OCI-LY1 (cell line): ENCODE data around the gene NBPF6.
"Not testable (repeated sequence)": the region's sequence is repeated elsewhere in the genome, so short reads cannot be mapped to it uniquely, and the experiment has no call there.

ENCODE experiments used
- H2AFZ ChIP-seq: fragments of 200-600 bp; sonication (generic), shearing (Covaris generic); 2 replicates; pipeline ENCODE4 v1.6.0; 2014; ENCODE audit warnings: antibody characterized with exemption, mild to moderate bottlenecking, low read length
- H3F3A ChIP-seq: fragments of 200-600 bp; sonication (generic), shearing (Covaris generic); 2 replicates; pipeline ENCODE4 v1.6.0; 2014; ENCODE audit warnings: mild to moderate bottlenecking, antibody characterized with exemption, low read length, moderate library complexity; ENCODE audit not compliant: insufficient read depth
- H3K27ac ChIP-seq: fragments of 200-600 bp; sonication (generic); 2 replicates; pipeline ENCODE4 v1.5.1; 2014; ENCODE audit warnings: low read length, mixed run types, mild to moderate bottlenecking, low read depth; ENCODE audit not compliant: poor library complexity, severe bottlenecking
- H3K27me3 ChIP-seq: fragments of 200-600 bp; sonication (generic); 2 replicates; pipeline ENCODE4 v1.6.0; 2014; ENCODE audit warnings: antibody characterized with exemption, mild to moderate bottlenecking, low read length, moderate library complexity; ENCODE audit not compliant: insufficient read depth
- H3K36me3 ChIP-seq: fragments of 200-600 bp; sonication (generic); 2 replicates; pipeline ENCODE4 v1.6.1; 2014; ENCODE audit warnings: mild to moderate bottlenecking, antibody characterized with exemption, low read length, moderate library complexity, mixed read lengths; ENCODE audit not compliant: insufficient read depth
- H3K4me1 ChIP-seq: fragments of 200-600 bp; sonication (generic); 2 replicates; pipeline ENCODE4 v1.5.1; 2014; ENCODE audit warnings: mild to moderate bottlenecking, low read length, moderate library complexity; ENCODE audit not compliant: insufficient read depth, severe bottlenecking
- H3K4me2 ChIP-seq: fragments of 200-600 bp; sonication (generic), shearing (Covaris generic); 2 replicates; pipeline ENCODE4 v1.6.1; 2014; ENCODE audit warnings: low read length
- H3K4me3 ChIP-seq: fragments of 200-600 bp; sonication (generic); 2 replicates; pipeline ENCODE4 v1.5.1; 2014; ENCODE audit warnings: low read length, low read depth, mild to moderate bottlenecking, mixed read lengths; ENCODE audit not compliant: poor library complexity, severe bottlenecking
- H3K79me2 ChIP-seq: fragments of 200-600 bp; shearing (Covaris generic); 2 replicates; pipeline ENCODE4 v1.6.1; 2016; ENCODE audit warnings: mixed run types, low read length, mixed read lengths; ENCODE audit not compliant: insufficient read depth
- H3K9ac ChIP-seq: fragments of 200-600 bp; sonication (generic), shearing (Covaris generic); 2 replicates; pipeline ENCODE4 v1.6.1; 2014; ENCODE audit warnings: mild to moderate bottlenecking, low read length, mixed read lengths
- H3K9me2 ChIP-seq: fragments of 200-600 bp; sonication (generic), shearing (Covaris generic); 2 replicates; pipeline ENCODE4 v1.6.1; 2014; ENCODE audit warnings: low read depth, mild to moderate bottlenecking, low read length, mixed read lengths
- H3K9me3 ChIP-seq: fragments of 200-600 bp; shearing (Covaris generic); 2 replicates; pipeline ENCODE4 v1.6.1; 2014; ENCODE audit warnings: low read length, mixed read lengths
- H4K20me1 ChIP-seq: fragments of 200-600 bp; sonication (generic), shearing (Covaris generic); 2 replicates; pipeline ENCODE4 v1.6.0; 2016; ENCODE audit warnings: mild to moderate bottlenecking, low read length; ENCODE audit not compliant: insufficient read depth
- CTCF ChIP-seq: fragments of 200-600 bp; sonication (generic), shearing (Covaris generic); IDR thresholded peaks from 2 replicates; pipeline ENCODE4 v1.5.1; 2017; ENCODE audit warnings: mild to moderate bottlenecking, antibody characterized with exemption, low read length, moderate library complexity, mixed read lengths
- EZH2 ChIP-seq: fragments of 200-600 bp; sonication (generic), shearing (Covaris generic); IDR thresholded peaks from 2 replicates; pipeline ENCODE4 v1.8.0; 2017; ENCODE audit warnings: borderline replicate concordance, mixed run types, mild to moderate bottlenecking, antibody characterized with exemption, low read length, moderate library complexity, mixed read lengths

NBPF6 gene

GRCh38 chr1:108474516-108474915, 24.4 kb downstream of the NBPF6 start:
- H4K20me1 ChIP-seq, H3F3A ChIP-seq, H3K27ac ChIP-seq, H3K27me3 ChIP-seq, H3K9me3 ChIP-seq, H3K4me1 ChIP-seq, H2AFZ ChIP-seq, H3K79me2 ChIP-seq, H3K4me2 ChIP-seq, H3K4me3 ChIP-seq, H3K36me3 ChIP-seq, H3K9me2 ChIP-seq, H3K9ac ChIP-seq: not testable (repeated sequence)

GRCh38 chr1:108478429-108479015, 28.4 kb downstream of the NBPF6 start:
- Histone ChIP-seq H3K9me2 (no peaks in the 10 kb centered on the region), H3K4me3 (no peak overlapping the region), H3K4me2 (no peak overlapping the region), H3K27ac (no peak overlapping the region), H3K36me3 (no peaks in the 10 kb centered on the region), H3F3A (no peaks in the 10 kb centered on the region), H3K9me3 (no peaks in the 10 kb centered on the region), H2AFZ (no peak overlapping the region), H3K27me3 (no peaks in the 10 kb centered on the region), H4K20me1 (no peaks in the 10 kb centered on the region), H3K79me2 (no peaks in the 10 kb centered on the region), H3K9ac (no peak overlapping the region), H3K4me1 (no peaks in the 10 kb centered on the region)
- no peak for TF ChIP-seq EZH2
- TF ChIP-seq CTCF = no peak

GRCh38 chr1:108482708-108483107, 32.6 kb downstream of the NBPF6 start:
- Histone ChIP-seq H2AFZ (no peak overlapping the region), H3K27ac (no peak overlapping the region), H3K4me2 (no peak overlapping the region), H3F3A (no peaks in the 10 kb centered on the region), H3K27me3 (no peaks in the 10 kb centered on the region), H3K9me2 (no peaks in the 10 kb centered on the region), H3K4me3 (no peak overlapping the region), H4K20me1 (no peaks in the 10 kb centered on the region), H3K4me1 (no peaks in the 10 kb centered on the region), H3K79me2 (no peaks in the 10 kb centered on the region), H3K9me3 (no peaks in the 10 kb centered on the region), H3K36me3 (no peaks in the 10 kb centered on the region), H3K9ac (no peak overlapping the region)
- no peak for TF ChIP-seq EZH2

- H3K9ac ChIP-seq, H3K9me3 ChIP-seq, H3K79me2 ChIP-seq, H3K9me2 ChIP-seq, H3K36me3 ChIP-seq, H2AFZ ChIP-seq, H3K27me3 ChIP-seq, H4K20me1 ChIP-seq, H3F3A ChIP-seq, H3K27ac ChIP-seq, H3K4me2 ChIP-seq, H3K4me3 ChIP-seq, H3K4me1 ChIP-seq: not testable (repeated sequence)
These were observed 35.8 kb downstream of the NBPF6 start for GRCh38 chr1:108485990-108486389.

- H3K9me3 ChIP-seq, H3K9ac ChIP-seq, H3K79me2 ChIP-seq, H3K27me3 ChIP-seq, H2AFZ ChIP-seq, H3K4me1 ChIP-seq, H3K36me3 ChIP-seq, H3K4me3 ChIP-seq, H4K20me1 ChIP-seq, H3K4me2 ChIP-seq, H3K9me2 ChIP-seq, H3K27ac ChIP-seq, H3F3A ChIP-seq: not testable (repeated sequence)
These were observed 36.6 kb downstream of the NBPF6 start for GRCh38 chr1:108486707-108487106.

- not testable (repeated sequence) for H3K27ac ChIP-seq, H3K4me3 ChIP-seq, H3F3A ChIP-seq, H3K9me3 ChIP-seq, H3K4me2 ChIP-seq, H3K36me3 ChIP-seq, H4K20me1 ChIP-seq, H3K9me2 ChIP-seq, H3K4me1 ChIP-seq, H3K9ac ChIP-seq, H3K27me3 ChIP-seq, H2AFZ ChIP-seq, H3K79me2 ChIP-seq
These were observed 44.9 kb downstream of the NBPF6 start for GRCh38 chr1:108495008-108495407.

GRCh38 chr1:108496856-108497255, 46.7 kb downstream of the NBPF6 start:
- H3K36me3 ChIP-seq, H3K9ac ChIP-seq, H3K9me3 ChIP-seq, H3K79me2 ChIP-seq, H2AFZ ChIP-seq, H3K9me2 ChIP-seq, H3K4me3 ChIP-seq, H3K27ac ChIP-seq, H3K27me3 ChIP-seq, H4K20me1 ChIP-seq, H3F3A ChIP-seq, H3K4me2 ChIP-seq, H3K4me1 ChIP-seq: not testable (repeated sequence)
